Upper lobe of left lung (tissue), 4 donors: ENCODE results near the gene ARHGEF26.

Experiments used
- POLR2A ChIP-seq, 4 donors: fragments of 450-650 bp; IDR thresholded peaks; one replicate each; pipeline ENCODE4 v1.5.1; 2016 to 2017; ENCODE audit warnings: antibody characterized with exemption in 4 of 4, mild to moderate bottlenecking in 2 of 4
- TF ChIP-seq, protein P1 (sequence below), 6 experiments: fragments of 450-650 bp in 4 of 6; fragments of 200-600 bp in 2 of 6; sonication (generic) in 2 of 6; IDR thresholded peaks; one replicate each; pipeline ENCODE4 v1.5.1; 2016 to 2019; ENCODE audit warnings: antibody characterized with exemption in 6 of 6

DNA sequence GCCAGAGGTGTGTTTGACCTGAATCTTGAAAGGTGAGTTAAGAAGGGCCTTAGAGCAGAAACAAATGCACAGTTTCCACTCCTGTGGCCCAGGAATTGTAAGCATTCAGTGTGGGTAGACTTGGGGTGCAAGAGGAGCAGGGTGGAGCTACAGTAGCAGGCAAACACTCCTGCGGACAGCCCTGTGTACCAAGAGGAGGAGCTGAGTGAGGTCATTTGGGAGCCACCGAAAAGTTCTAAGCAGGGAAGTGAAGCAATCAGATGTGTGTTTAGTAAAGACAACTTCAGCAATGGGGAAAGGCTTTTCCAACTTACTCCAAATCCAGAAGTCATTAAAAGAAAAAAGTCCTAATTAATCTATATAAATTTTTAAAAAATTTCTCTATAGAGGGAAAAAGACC, 99.3 kb downstream of the ARHGEF26 start:
- TF ChIP-seq POLR2A (IDR thresholded peaks at IDR 0.05), result no peak
- TF ChIP-seq, protein P1, sequence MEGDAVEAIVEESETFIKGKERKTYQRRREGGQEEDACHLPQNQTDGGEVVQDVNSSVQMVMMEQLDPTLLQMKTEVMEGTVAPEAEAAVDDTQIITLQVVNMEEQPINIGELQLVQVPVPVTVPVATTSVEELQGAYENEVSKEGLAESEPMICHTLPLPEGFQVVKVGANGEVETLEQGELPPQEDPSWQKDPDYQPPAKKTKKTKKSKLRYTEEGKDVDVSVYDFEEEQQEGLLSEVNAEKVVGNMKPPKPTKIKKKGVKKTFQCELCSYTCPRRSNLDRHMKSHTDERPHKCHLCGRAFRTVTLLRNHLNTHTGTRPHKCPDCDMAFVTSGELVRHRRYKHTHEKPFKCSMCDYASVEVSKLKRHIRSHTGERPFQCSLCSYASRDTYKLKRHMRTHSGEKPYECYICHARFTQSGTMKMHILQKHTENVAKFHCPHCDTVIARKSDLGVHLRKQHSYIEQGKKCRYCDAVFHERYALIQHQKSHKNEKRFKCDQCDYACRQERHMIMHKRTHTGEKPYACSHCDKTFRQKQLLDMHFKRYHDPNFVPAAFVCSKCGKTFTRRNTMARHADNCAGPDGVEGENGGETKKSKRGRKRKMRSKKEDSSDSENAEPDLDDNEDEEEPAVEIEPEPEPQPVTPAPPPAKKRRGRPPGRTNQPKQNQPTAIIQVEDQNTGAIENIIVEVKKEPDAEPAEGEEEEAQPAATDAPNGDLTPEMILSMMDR (IDR thresholded peaks at IDR 0.05), result no peak
